Measurements from ENCODE around the gene THAP4. TPM values are rescaled to one million over a fixed set of nuclear protein-coding genes. Genes with fewer than 3 reads are reported as not detected.

The THAP4 gene
- total and polyA plus RNA-seq, 2 of the 13 experiments (the other 11 are each of a cell fraction or from before 2014, with no cell fraction given), result 59.7 to 75.7 TPM

DNA sequence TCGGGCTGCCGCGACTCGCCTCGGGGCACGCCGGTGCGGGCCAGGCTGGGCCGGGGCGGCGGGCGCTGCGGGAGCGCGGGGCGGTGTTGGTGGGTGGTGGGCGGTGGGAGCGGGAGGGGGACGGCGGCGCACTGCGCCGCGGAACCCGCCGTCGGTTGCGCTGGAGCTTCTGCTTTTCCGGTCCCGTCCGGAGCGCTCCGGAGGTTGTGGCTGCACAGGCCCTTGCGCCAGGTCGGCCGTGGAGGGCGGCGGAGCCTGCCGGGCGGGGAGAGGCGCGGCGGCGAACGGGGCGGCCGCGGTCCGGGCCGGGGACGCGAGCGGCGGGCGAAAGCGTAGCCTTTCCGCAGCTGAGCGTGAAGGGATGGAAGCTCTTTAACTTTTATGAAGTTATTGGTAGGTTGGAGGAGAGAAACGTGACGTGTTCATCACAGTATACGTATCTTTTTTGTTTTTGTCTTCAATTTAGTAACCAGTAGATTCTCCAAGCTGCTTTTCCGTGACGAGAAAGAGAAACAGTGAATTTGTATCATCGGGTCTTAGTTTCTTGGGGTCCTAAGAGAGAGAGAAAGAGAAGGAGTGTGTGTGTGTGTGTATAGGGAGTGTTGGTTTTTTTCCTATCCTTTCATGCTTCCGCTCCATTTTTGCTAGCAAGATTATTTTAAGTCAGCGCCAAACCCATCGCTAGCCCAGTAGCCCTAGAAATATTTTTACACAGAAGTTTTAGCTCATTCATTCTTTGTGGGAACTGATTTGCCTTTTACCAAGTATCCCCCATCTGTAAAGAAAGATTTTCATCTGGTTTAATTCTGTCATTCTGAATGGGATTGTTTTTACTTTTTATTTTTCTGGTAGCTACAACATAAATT, 1.1 kb upstream of the THAP4 start (continued):
- TF ChIP-seq ZNF619 (CRISPR knock-in tag; IDR thresholded peaks at IDR 0.05), result no peak
- TF ChIP-seq SATB2 (CRISPR knock-in tag; IDR thresholded peaks at IDR 0.05), result no peak
- TF ChIP-seq ZNF7 (CRISPR knock-in tag; IDR thresholded peaks at IDR 0.05), result no peak
- TF ChIP-seq ZNF510 (CRISPR knock-in tag; IDR thresholded peaks at IDR 0.05; ENCODE audit: low read depth), result no peak
- 0 out of 2 replicates have a peak, but pooled peaks have one; percentile 45 for TF ChIP-seq IRX3 (CRISPR knock-in tag; IDR thresholded peaks at IDR 0.05; ENCODE audit: borderline replicate concordance, low read depth)
- no peak for TF ChIP-seq TRIM24 (CRISPR knock-in tag; IDR thresholded peaks at IDR 0.05)
- TF ChIP-seq ZNF205 (CRISPR knock-in tag; IDR thresholded peaks at IDR 0.05), result no peak
- TF ChIP-seq RFXANK (CRISPR knock-in tag; IDR thresholded peaks at IDR 0.05), result no peak
- TF ChIP-seq HNRNPK (IDR thresholded peaks at IDR 0.05; ENCODE audit: low read depth, low read length, poor library complexity, severe bottlenecking), result peak; percentile 2
- TF ChIP-seq HNRNPLL (IDR thresholded peaks at IDR 0.05; ENCODE audit: low read depth, low read length, poor library complexity, severe bottlenecking), result peak; percentile 1
- 0 out of 2 replicates have a peak, but pooled peaks have one; percentile 40 for TF ChIP-seq TOPORS (CRISPR knock-in tag; IDR thresholded peaks at IDR 0.05)
- TF ChIP-seq, protein P1, sequence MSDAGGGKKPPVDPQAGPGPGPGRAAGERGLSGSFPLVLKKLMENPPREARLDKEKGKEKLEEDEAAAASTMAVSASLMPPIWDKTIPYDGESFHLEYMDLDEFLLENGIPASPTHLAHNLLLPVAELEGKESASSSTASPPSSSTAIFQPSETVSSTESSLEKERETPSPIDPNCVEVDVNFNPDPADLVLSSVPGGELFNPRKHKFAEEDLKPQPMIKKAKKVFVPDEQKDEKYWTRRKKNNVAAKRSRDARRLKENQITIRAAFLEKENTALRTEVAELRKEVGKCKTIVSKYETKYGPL (CRISPR knock-in tag; IDR thresholded peaks at IDR 0.05), result no peak
- TF ChIP-seq ERF (CRISPR knock-in tag; IDR thresholded peaks at IDR 0.05), result no peak
- 0 out of 2 replicates have a peak, but pooled peaks have one; percentile 4 for TF ChIP-seq NFKBIZ (CRISPR knock-in tag; IDR thresholded peaks at IDR 0.05)
- TF ChIP-seq ELF3 (CRISPR knock-in tag; IDR thresholded peaks at IDR 0.05), result no peak; the same call in 1 of the 2 replicates
- TF ChIP-seq, protein P2, sequence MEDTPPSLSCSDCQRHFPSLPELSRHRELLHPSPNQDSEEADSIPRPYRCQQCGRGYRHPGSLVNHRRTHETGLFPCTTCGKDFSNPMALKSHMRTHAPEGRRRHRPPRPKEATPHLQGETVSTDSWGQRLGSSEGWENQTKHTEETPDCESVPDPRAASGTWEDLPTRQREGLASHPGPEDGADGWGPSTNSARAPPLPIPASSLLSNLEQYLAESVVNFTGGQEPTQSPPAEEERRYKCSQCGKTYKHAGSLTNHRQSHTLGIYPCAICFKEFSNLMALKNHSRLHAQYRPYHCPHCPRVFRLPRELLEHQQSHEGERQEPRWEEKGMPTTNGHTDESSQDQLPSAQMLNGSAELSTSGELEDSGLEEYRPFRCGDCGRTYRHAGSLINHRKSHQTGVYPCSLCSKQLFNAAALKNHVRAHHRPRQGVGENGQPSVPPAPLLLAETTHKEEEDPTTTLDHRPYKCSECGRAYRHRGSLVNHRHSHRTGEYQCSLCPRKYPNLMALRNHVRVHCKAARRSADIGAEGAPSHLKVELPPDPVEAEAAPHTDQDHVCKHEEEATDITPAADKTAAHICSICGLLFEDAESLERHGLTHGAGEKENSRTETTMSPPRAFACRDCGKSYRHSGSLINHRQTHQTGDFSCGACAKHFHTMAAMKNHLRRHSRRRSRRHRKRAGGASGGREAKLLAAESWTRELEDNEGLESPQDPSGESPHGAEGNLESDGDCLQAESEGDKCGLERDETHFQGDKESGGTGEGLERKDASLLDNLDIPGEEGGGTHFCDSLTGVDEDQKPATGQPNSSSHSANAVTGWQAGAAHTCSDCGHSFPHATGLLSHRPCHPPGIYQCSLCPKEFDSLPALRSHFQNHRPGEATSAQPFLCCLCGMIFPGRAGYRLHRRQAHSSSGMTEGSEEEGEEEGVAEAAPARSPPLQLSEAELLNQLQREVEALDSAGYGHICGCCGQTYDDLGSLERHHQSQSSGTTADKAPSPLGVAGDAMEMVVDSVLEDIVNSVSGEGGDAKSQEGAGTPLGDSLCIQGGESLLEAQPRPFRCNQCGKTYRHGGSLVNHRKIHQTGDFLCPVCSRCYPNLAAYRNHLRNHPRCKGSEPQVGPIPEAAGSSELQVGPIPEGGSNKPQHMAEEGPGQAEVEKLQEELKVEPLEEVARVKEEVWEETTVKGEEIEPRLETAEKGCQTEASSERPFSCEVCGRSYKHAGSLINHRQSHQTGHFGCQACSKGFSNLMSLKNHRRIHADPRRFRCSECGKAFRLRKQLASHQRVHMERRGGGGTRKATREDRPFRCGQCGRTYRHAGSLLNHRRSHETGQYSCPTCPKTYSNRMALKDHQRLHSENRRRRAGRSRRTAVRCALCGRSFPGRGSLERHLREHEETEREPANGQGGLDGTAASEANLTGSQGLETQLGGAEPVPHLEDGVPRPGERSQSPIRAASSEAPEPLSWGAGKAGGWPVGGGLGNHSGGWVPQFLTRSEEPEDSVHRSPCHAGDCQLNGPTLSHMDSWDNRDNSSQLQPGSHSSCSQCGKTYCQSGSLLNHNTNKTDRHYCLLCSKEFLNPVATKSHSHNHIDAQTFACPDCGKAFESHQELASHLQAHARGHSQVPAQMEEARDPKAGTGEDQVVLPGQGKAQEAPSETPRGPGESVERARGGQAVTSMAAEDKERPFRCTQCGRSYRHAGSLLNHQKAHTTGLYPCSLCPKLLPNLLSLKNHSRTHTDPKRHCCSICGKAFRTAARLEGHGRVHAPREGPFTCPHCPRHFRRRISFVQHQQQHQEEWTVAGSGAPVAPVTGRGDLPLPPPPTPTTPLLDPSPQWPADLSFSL (CRISPR knock-in tag; IDR thresholded peaks at IDR 0.05), result no peak
